Naive thymus-derived CD4-positive, alpha-beta T cell (primary cell): ENCODE measurements around the gene APP. TPM values are rescaled to one million over a fixed set of nuclear protein-coding genes. Genes with fewer than 3 reads are reported as not detected.

Experiments used
- ATAC-seq: fragments of 150-1000 bp; cut with Tn5 transposase; 2 replicates; pipeline ENCODE4 v1.10.0; 2021; ENCODE audit warnings: mild to moderate bottlenecking, moderate library complexity
- CTCF ChIA-PET: fragments of 350-600 bp; sonication (Branson Sonifier 250); formaldehyde crosslinking; loops from one replicate; lab custom pipeline; 2021; ENCODE audit warnings: antibody characterized with exemption; lab: Charles Lee
- POLR2A ChIA-PET: fragments of 350-600 bp; sonication (Branson Sonifier 250); formaldehyde crosslinking; loops from one replicate; lab custom pipeline; 2021; ENCODE audit warnings: antibody characterized with exemption, inconsistent platforms; lab: Charles Lee
- DNase-seq, 9 donors: peaks; one replicate each; pipeline versions ENCODE4 v3.0.0 to v3.0.0-alpha.2; 2020 to 2022; ENCODE audit warnings: mixed read lengths in 1 of 9
- H3K27ac ChIP-seq: one replicate; pipeline ENCODE4 v1.7.0; 2013; ENCODE audit warnings: mild to moderate bottlenecking, low read depth, low read length, moderate library complexity
- H3K27me3 ChIP-seq, 2 donors: one replicate each; pipeline ENCODE4 v1.7.0; 2013; ENCODE audit warnings: low read length in 2 of 2, mild to moderate bottlenecking in 2 of 2, moderate library complexity in 2 of 2; ENCODE audit not compliant: control insufficient read depth in 2 of 2, insufficient read depth in 2 of 2
- H3K36me3 ChIP-seq, 3 experiments: 1 replicate in 2 of 3; 2 replicates in 1 of 3; pipeline ENCODE4 v1.7.0; 2013; ENCODE audit warnings: low read length in 3 of 3, mild to moderate bottlenecking in 3 of 3, moderate library complexity in 1 of 3; ENCODE audit not compliant: insufficient read depth in 3 of 3, control insufficient read depth in 2 of 3
- H3K4me1 ChIP-seq, 2 donors: one replicate each; pipeline ENCODE4 v1.7.0; 2013; ENCODE audit warnings: low read length in 2 of 2, mild to moderate bottlenecking in 2 of 2, moderate library complexity in 1 of 2; ENCODE audit not compliant: control insufficient read depth in 2 of 2, insufficient read depth in 2 of 2
- H3K4me3 ChIP-seq: 2 replicates; pipeline ENCODE4 v1.7.0; 2013; ENCODE audit warnings: mild to moderate bottlenecking, low read length
- H3K9me3 ChIP-seq, 3 experiments: 1 replicate in 2 of 3; 2 replicates in 1 of 3; pipeline ENCODE4 v1.7.0; 2013; ENCODE audit warnings: low read length in 3 of 3; ENCODE audit not compliant: control insufficient read depth in 2 of 3
- H3K27ac Mint-ChIP-seq, 9 donors: one replicate each; pipeline ENCODE4 v1.8.0; 2020 to 2022; ENCODE audit warnings: mixed read lengths in 9 of 9, mild to moderate bottlenecking in 8 of 9, moderate library complexity in 5 of 9, inconsistent platforms in 2 of 9
- H3K27me3 Mint-ChIP-seq, 5 donors: one replicate each; pipeline ENCODE4 v1.8.0; 2021 to 2022; ENCODE audit warnings: mixed read lengths in 5 of 5, mild to moderate bottlenecking in 1 of 5
- H3K36me3 Mint-ChIP-seq, 5 donors: one replicate each; pipeline ENCODE4 v1.8.0; 2020 to 2022; ENCODE audit warnings: mixed read lengths in 5 of 5, mild to moderate bottlenecking in 3 of 5, inconsistent platforms in 1 of 5
- H3K4me1 Mint-ChIP-seq, 7 donors: one replicate each; pipeline ENCODE4 v1.8.0; 2020 to 2022; ENCODE audit warnings: mixed read lengths in 7 of 7, mild to moderate bottlenecking in 3 of 7, inconsistent platforms in 1 of 7
- H3K4me3 Mint-ChIP-seq, 10 donors: one replicate each; pipeline ENCODE4 v1.8.0; 2020 to 2022; ENCODE audit warnings: mild to moderate bottlenecking in 10 of 10, mixed read lengths in 10 of 10, moderate library complexity in 6 of 10, inconsistent platforms in 2 of 10
- H3K9me3 Mint-ChIP-seq, 11 donors: one replicate each; pipeline ENCODE4 v1.8.0; 2020 to 2022; ENCODE audit warnings: mixed read lengths in 11 of 11, mild to moderate bottlenecking in 4 of 11, inconsistent platforms in 1 of 11, moderate library complexity in 1 of 11
- intact Hi-C, 2 donors: fragments of 100-400 bp; cut with micrococcal nuclease; formaldehyde crosslinking; loops; one replicate each; pipeline ENCODE4 v1.15.1; 2023
- polyA plus RNA-seq, 2 donors: library from polyadenylated mRNA; unstranded; fragments of 300-500 nt; fragmentation: Illumina TruSeq; gene quantifications; one replicate each; pipeline ENCODE4 v1.2.3, GENCODE V29; 2021
- total RNA-seq, 6 experiments: library from RNA in 5 of 6; stranded (reverse) in 5 of 6; gene quantifications; 1 replicate in 5 of 6; 2 replicates in 1 of 6; pipeline ENCODE4 v1.2.3 and lab custom pipeline; 2021 to 2026

Gene APP
- total and polyA plus RNA-seq, 7 experiments from 2014 or later: 19.8 to 68.0 (median 54.9) TPM

DNA sequence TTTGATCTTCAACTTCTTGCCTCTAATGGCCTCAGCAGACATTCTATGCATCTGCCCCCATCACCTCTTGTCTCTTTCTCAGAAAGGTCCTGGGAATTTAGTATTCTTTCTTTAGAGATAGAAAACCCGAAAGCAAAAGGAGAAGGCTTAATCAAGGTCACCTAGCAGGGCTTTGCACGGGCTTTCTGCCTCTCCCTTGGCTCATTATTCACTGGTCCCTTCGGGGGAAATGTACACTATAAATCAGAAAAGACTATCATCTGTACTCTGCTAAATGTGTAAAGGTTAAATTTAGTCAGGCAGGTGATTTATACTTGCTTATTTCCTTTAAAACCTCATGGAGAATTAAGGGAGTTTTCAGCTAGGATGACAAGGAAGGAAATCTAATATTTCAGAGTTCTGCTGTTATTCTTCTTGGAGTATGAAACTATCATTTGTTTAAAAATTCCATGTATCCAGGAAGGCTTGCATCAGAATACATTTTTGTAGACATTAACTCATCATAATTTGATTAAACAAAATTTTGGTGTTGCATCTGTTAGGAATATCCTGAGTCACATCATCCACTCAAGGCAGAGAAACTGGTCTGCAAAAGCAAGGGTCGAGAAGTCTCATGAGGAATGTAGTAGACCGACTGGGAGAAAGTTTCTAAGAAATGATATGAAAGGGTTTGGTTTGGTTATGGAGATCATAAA lies 311.2 kb downstream of the APP start:
- H3K9me3 Mint-ChIP-seq: no peaks in the 10 kb centered on the region
- ATAC-seq: no peak
- no peaks in the 10 kb centered on the region for H3K36me3 Mint-ChIP-seq
- no peaks in the 10 kb centered on the region for H3K4me1 ChIP-seq
- peaks cover 0 to 2% (median 0%) of the 10 kb centered on the region in 7 donors for H3K4me1 Mint-ChIP-seq
- H3K27me3 ChIP-seq: no peaks in the 10 kb centered on the region
- no peaks in the 10 kb centered on the region for H3K9me3 ChIP-seq
- POLR2A ChIA-PET: no interaction called here
- no peak for DNase-seq
- no peak overlapping the region for H3K4me3 ChIP-seq
- H3K36me3 ChIP-seq: no peaks in the 10 kb centered on the region
- intact Hi-C loops: no loop called here
- H3K27ac ChIP-seq: no peak overlapping the region
- H3K27me3 Mint-ChIP-seq: peaks cover 0 to 19% (median 0%) of the 10 kb centered on the region in 5 donors
- CTCF ChIA-PET: no interaction called here
- H3K4me3 Mint-ChIP-seq: no peak overlapping the region
- H3K27ac Mint-ChIP-seq: no peak overlapping the region

DNA sequence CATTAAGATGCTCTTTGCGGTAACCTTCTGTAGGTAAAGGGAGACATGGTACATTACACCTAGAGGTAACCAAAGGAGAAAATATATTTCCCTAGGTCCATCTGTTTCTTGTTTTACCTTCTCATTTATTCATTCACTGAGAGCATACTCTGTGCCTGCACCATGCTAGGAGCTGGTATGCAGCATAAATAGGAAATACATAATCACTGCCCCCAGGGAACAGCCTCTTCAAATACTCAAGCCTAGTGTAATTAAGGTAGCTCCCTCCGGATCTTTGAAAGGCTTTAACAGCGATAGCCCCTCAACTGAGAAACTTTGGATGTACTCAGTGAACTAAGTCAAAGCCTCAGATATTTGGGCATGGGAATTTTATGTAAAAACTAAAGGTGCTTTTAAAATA lies 312.2 kb downstream of the APP start:
- Histone ChIP-seq H3K9me3 (no peaks in the 10 kb centered on the region), H3K27ac (no peak overlapping the region), H3K36me3 (no peaks in the 10 kb centered on the region), H3K4me1 (no peaks in the 10 kb centered on the region), H3K27me3 (no peaks in the 10 kb centered on the region), H3K4me3 (no peak overlapping the region)
- H3K4me1 Mint-ChIP-seq: peaks cover 0 to 2% (median 0%) of the 10 kb centered on the region in 7 donors
- no peaks in the 10 kb centered on the region for H3K9me3 Mint-ChIP-seq
- DNase-seq: no peak
- intact Hi-C loops: no loop called here
- no peaks in the 10 kb centered on the region for H3K36me3 Mint-ChIP-seq
- ChIA-PET CTCF (no interaction called here), POLR2A (no interaction called here)
- ATAC-seq: no peak
- H3K27ac Mint-ChIP-seq: no peak overlapping the region
- no peak overlapping the region for H3K4me3 Mint-ChIP-seq
- H3K27me3 Mint-ChIP-seq: peaks cover 0 to 20% (median 0%) of the 10 kb centered on the region in 5 donors

DNA sequence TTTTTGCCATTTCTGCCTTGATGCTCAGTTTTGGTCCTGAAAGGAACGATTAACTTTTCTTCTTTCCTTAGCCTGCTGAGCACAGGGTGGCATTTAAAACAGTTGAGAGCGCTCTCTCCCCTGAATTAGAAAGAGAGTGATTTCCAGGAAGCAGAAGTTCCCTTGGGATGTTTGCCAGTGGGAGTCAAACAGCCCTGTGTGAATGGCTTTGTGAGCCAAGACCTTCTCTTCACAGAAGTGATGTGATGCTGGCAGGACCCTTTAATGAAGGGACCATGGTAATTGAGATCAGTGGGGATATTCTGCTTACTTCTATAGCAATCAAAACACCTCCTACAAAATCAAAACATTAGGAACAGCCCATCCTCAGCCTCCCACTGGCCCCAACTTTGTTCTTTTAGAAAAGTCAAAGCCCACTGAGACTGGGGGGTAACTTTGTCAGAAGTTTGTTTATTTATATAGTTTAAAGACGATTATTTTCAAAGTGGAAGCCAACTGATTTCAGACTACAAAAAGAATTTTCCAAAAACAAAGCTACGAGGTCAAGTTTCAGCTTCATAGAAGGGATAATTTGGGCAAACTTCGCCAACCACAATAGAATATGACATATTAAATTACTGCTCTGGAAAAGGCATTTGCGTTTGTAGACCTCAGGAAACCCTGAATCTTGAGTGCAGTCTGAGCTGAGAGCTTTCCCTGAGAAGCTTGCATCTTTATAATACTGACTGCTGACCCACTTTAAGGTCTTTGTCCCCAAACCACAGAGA lies 313.1 kb downstream of the APP start:
- ChIA-PET CTCF (interaction anchor here (0.6 kb wide), 1 partner anchor 17 kb away, joined by 3 read pairs; no protein-coding TSS in a partner anchor), POLR2A (no interaction called here)

DNA sequence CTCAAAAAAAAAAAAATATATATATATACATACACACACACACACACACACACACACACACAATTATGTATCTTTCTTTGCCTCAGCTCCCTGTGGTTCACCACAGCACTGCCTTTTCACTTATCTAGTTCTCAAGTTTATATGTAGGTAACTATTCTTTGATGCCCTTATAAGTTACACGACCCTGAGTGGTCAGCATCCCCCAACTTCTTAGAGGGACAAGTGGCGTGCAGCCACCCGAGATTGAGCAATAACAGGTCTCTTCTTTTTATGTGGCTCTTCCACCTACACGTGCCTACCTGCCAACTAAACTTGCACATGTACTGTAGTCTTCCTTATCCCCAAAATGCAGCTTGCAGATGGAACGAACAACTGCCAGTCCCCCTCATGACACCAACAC lies 315.0 kb downstream of the APP start:
- Histone ChIP-seq H3K27me3 (no peaks in the 10 kb centered on the region), H3K4me1 (no peaks in the 10 kb centered on the region), H3K9me3 (no peaks in the 10 kb centered on the region), H3K27ac (no peak overlapping the region), H3K4me3 (no peak overlapping the region), H3K36me3 (no peaks in the 10 kb centered on the region)
- Mint-ChIP-seq H3K4me1 (no peaks in the 10 kb centered on the region), H3K4me3 (no peak overlapping the region), H3K9me3 (no peaks in the 10 kb centered on the region), H3K27ac (no peak overlapping the region), H3K27me3 (peaks cover 0 to 28% (median 0%) of the 10 kb centered on the region in 5 donors), H3K36me3 (no peaks in the 10 kb centered on the region)
- POLR2A ChIA-PET: no interaction called here
- CTCF ChIA-PET: no interaction called here
- intact Hi-C loops: no loop called here
- no peak for DNase-seq
- no peak for ATAC-seq

More for the DNA sequence above, 313.1 kb downstream of the APP start:
- Mint-ChIP-seq H3K4me3 (no peak overlapping the region), H3K27ac (no peak overlapping the region), H3K36me3 (no peaks in the 10 kb centered on the region), H3K27me3 (peaks cover 0 to 20% (median 0%) of the 10 kb centered on the region in 5 donors), H3K4me1 (peaks cover 0 to under 1% (median 0%) of the 10 kb centered on the region in 7 donors), H3K9me3 (no peaks in the 10 kb centered on the region)
- Histone ChIP-seq H3K27ac (no peak overlapping the region), H3K9me3 (no peaks in the 10 kb centered on the region), H3K27me3 (no peaks in the 10 kb centered on the region), H3K4me3 (no peak overlapping the region), H3K36me3 (no peaks in the 10 kb centered on the region), H3K4me1 (no peaks in the 10 kb centered on the region)
- intact Hi-C loops: no loop called here
- ATAC-seq (no peak), DNase-seq (no peak)

DNA sequence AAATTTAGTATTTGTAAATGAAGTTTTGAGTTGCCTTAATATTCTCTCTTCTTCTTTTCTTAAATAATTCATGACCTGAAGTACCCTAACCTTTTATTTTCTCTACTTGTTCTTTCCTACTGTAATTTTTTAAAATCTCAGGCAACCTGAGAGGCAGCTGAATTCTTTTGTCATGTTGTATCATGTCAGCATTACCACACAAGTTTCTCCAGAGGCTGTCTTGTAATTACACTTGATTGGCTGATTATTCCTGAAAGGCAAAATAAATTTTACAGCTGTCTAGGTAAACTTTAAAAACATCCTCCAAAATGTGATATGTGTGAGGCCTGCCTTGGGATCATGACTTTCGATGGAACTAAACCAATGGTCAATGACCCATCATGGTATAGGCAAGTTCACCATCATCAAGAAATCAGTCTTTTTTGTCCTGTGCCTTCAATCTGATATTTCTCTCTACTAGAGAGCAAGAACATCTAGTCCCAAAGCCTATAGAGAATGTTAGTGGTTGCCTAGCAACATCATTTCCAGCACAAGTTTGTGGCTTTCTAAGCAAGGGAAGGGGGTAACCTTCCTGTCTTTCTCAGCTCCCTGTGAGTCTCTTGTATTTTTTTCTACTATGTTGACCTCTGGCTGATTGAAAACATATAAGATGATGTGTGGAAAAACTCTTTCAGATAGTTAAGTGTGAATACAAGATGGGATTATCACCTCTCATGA lies 320.3 kb downstream of the APP start:
- H3K4me1 ChIP-seq: no peaks in the 10 kb centered on the region
- H3K9me3 Mint-ChIP-seq: peaks cover 0 to 15% (median 6%) of the 10 kb centered on the region in 11 donors
- H3K27me3 ChIP-seq: no peaks in the 10 kb centered on the region
- no peak overlapping the region for H3K27ac Mint-ChIP-seq
- H3K27ac ChIP-seq: no peak overlapping the region
- H3K4me3 Mint-ChIP-seq: no peak overlapping the region
- no peaks in the 10 kb centered on the region for H3K9me3 ChIP-seq
- no peak for ATAC-seq
- H3K36me3 Mint-ChIP-seq: peaks cover 0 to 11% (median 0%) of the 10 kb centered on the region in 5 donors
- no peak for DNase-seq
- no peak overlapping the region for H3K4me3 ChIP-seq
- intact Hi-C loops: no loop called here
- peaks cover 0 to 17% (median 1%) of the 10 kb centered on the region in 5 donors for H3K27me3 Mint-ChIP-seq
- H3K4me1 Mint-ChIP-seq: no peaks in the 10 kb centered on the region
- POLR2A ChIA-PET: interaction anchor here (0.8 kb wide), 1 partner anchor 143 kb away, joined by 3 read pairs; no protein-coding TSS in a partner anchor
- CTCF ChIA-PET: interaction anchor here (0.7 kb wide), 1 partner anchor 63 kb away, joined by 3 read pairs; no protein-coding TSS in a partner anchor
- no peaks in the 10 kb centered on the region for H3K36me3 ChIP-seq

DNA sequence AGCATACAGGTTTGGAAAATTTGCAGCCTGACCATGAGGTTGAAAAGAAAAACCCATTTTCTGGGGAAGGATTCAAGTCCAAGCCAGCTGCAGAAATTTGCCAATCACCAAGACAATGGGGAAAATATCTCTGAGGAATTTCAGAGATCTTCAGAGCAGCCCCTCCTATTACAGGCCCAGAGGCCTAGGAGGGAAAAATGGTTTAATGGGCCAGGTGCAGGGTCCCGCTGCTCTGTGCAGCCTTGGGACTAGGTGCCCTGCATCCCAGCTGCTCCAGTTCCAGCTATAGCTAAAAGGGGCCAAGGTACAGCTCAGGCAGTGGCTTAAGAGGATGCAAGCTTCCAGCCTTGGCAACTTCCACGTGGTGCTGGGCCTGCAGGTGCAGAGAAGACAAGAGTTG lies 322.3 kb downstream of the APP start:
- H3K4me3 ChIP-seq: no peak overlapping the region
- intact Hi-C loops: no loop called here
- H3K4me3 Mint-ChIP-seq: no peak overlapping the region
- no peak overlapping the region for H3K27ac ChIP-seq
- POLR2A ChIA-PET: no interaction called here
- DNase-seq (no peak), ATAC-seq (no peak)
- no peaks in the 10 kb centered on the region for H3K4me1 ChIP-seq
- H3K9me3 ChIP-seq: no peaks in the 10 kb centered on the region
- CTCF ChIA-PET: no interaction called here
- no peak overlapping the region for H3K27ac Mint-ChIP-seq
- H3K9me3 Mint-ChIP-seq: peaks cover 0 to 15% (median 6%) of the 10 kb centered on the region in 11 donors
- no peaks in the 10 kb centered on the region for H3K4me1 Mint-ChIP-seq
- H3K27me3 Mint-ChIP-seq: peaks cover 3 to 16% (median 7%) of the 10 kb centered on the region in 5 donors
- H3K36me3 Mint-ChIP-seq: peaks cover 0 to 11% (median 0%) of the 10 kb centered on the region in 5 donors
- H3K36me3 ChIP-seq: no peaks in the 10 kb centered on the region
- no peaks in the 10 kb centered on the region for H3K27me3 ChIP-seq
